ENCODE measurements around the gene PDCD6IP. TPM values are rescaled to one million over a fixed set of nuclear protein-coding genes. Genes with fewer than 3 reads are reported as not detected.

The PDCD6IP gene
- total RNA-seq, 4 donors from 2014 or later: 93.9 to 181 (median 127) TPM

DNA sequence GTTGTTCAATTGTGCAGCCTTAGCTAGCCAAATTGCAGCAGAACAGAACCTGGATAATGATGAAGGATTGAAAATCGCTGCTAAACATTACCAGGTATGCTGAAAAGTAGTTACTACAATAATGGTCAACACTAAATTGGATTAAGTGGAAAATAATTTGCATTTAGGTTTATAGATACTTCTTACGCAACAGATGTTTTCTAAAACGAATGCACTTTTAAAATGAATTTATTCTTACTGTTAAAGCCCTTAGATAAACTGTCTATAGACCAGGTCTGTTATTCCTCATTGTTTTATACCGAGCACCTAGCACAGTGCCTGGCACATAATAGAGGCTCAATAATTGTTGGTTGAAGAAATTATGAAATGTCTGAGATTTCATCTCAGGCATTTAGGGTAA lies 23.6 kb downstream of the PDCD6IP start:
- Histone ChIP-seq H3K36me3 (peaks cover 0 to 56% of the 10 kb centered on the region in 2 donors), H3K27ac (no peak overlapping the region), H3K4me1 (no peaks in the 10 kb centered on the region), H3K9me3 (no peaks in the 10 kb centered on the region), H3K4me3 (no peak overlapping the region), H3K27me3 (no peaks in the 10 kb centered on the region)
- in situ Hi-C loops (cut with MboI; ENCODE audit: low sequenced_read_pairs in 4 of 4) (no loop called here), intact Hi-C loops (cut with DNase I; ENCODE audit: low total_unique reads) (no loop called here)
- no peak for ATAC-seq
- TF ChIP-seq, protein P1, sequence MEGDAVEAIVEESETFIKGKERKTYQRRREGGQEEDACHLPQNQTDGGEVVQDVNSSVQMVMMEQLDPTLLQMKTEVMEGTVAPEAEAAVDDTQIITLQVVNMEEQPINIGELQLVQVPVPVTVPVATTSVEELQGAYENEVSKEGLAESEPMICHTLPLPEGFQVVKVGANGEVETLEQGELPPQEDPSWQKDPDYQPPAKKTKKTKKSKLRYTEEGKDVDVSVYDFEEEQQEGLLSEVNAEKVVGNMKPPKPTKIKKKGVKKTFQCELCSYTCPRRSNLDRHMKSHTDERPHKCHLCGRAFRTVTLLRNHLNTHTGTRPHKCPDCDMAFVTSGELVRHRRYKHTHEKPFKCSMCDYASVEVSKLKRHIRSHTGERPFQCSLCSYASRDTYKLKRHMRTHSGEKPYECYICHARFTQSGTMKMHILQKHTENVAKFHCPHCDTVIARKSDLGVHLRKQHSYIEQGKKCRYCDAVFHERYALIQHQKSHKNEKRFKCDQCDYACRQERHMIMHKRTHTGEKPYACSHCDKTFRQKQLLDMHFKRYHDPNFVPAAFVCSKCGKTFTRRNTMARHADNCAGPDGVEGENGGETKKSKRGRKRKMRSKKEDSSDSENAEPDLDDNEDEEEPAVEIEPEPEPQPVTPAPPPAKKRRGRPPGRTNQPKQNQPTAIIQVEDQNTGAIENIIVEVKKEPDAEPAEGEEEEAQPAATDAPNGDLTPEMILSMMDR (IDR thresholded peaks at IDR 0.05 in 4 of 5, conservative IDR thresholded peaks at IDR 0.05 in 1 of 5): no peak
- TF ChIP-seq POLR2A (IDR thresholded peaks at IDR 0.05): no peak
- DNase-seq: no peak

DNA sequence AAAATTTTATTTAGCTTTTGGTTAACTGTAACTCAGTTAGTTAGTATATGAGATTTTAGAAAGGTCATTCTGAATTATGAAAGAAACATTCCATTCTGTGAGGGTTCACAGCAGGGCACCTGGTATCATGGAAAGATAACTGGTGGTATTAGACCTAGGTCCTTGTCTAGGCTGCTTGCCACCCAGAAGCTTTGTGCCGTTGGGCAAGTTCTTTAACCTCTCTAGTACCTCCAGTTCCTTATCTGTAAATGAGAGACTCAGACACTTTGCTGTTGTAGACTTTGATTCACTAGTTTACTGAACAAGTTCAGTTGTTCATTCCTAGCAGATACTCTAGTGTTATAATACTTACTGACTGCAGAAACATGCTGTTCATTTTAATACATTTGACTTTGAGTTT lies 25.4 kb downstream of the PDCD6IP start:
- TF ChIP-seq, protein P1 (IDR thresholded peaks at IDR 0.05 in 4 of 5, conservative IDR thresholded peaks at IDR 0.05 in 1 of 5): no peak
- TF ChIP-seq POLR2A (IDR thresholded peaks at IDR 0.05): no peak
- intact Hi-C loops (cut with DNase I; ENCODE audit: low total_unique reads) (no loop called here), in situ Hi-C loops (cut with MboI; ENCODE audit: low sequenced_read_pairs in 4 of 4) (no loop called here)
- ATAC-seq (no peak), DNase-seq (no peak)
- Histone ChIP-seq H3K9me3 (no peaks in the 10 kb centered on the region), H3K27me3 (no peaks in the 10 kb centered on the region), H3K4me1 (no peaks in the 10 kb centered on the region), H3K4me3 (no peak overlapping the region), H3K36me3 (peaks cover 0 to 72% of the 10 kb centered on the region in 2 donors), H3K27ac (no peak overlapping the region)

DNA sequence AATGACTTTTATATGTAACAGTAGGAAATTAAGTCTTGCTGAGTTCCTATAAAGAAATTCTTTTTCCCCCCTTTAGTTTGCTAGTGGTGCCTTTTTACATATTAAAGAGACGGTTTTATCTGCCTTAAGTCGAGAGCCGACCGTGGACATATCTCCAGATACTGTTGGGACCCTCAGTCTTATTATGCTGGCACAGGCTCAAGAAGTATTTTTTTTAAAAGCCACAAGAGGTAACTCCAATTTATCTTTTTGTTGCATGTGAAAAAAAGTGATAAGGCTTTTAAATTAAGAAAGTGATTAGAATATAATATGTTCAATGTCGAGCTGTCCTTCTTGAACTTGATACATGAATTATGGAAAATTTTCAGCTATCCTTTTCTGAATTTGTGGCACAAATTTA lies 26.7 kb downstream of the PDCD6IP start:
- TF ChIP-seq, protein P1 (IDR thresholded peaks at IDR 0.05 in 4 of 5, conservative IDR thresholded peaks at IDR 0.05 in 1 of 5): no peak
- no peak for TF ChIP-seq POLR2A (IDR thresholded peaks at IDR 0.05)
- intact Hi-C loops (cut with DNase I; ENCODE audit: low total_unique reads): no loop called here
- in situ Hi-C loops (cut with MboI; ENCODE audit: low sequenced_read_pairs in 4 of 4): no loop called here

DNA sequence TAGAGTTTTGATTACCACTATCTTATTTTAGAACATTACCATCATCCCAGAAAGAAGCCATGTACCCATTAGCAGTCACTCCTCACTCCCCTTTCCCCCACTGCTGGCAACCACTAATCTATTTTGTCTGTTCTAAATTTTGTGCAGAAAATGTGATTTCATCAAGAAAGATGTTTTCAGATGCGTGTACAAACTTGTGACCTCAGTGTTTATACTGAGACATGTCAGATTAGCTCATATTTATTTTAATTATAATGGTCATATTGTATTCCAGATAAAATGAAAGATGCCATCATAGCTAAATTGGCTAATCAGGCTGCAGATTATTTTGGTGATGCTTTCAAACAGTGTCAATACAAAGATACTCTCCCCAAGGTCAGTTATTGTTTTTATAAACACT lies 27.8 kb downstream of the PDCD6IP start:
- in situ Hi-C loops (cut with MboI; ENCODE audit: low sequenced_read_pairs in 4 of 4): no loop called here
- Histone ChIP-seq H3K27ac (no peak overlapping the region), H3K27me3 (no peaks in the 10 kb centered on the region), H3K4me1 (no peaks in the 10 kb centered on the region), H3K4me3 (no peak overlapping the region), H3K9me3 (no peaks in the 10 kb centered on the region), H3K36me3 (peaks cover 0 to 82% of the 10 kb centered on the region in 2 donors)
- intact Hi-C loops (cut with DNase I; ENCODE audit: low total_unique reads): no loop called here
- no peak for TF ChIP-seq POLR2A (IDR thresholded peaks at IDR 0.05)
- DNase-seq (no peak), ATAC-seq (no peak)

More for the DNA sequence above, 26.7 kb downstream of the PDCD6IP start:
- Histone ChIP-seq H3K36me3 (peaks cover 0 to 83% of the 10 kb centered on the region in 2 donors), H3K9me3 (no peaks in the 10 kb centered on the region), H3K27me3 (no peaks in the 10 kb centered on the region), H3K27ac (no peak overlapping the region), H3K4me3 (no peak overlapping the region), H3K4me1 (no peaks in the 10 kb centered on the region)
- no peak for ATAC-seq
- no peak for DNase-seq

DNA sequence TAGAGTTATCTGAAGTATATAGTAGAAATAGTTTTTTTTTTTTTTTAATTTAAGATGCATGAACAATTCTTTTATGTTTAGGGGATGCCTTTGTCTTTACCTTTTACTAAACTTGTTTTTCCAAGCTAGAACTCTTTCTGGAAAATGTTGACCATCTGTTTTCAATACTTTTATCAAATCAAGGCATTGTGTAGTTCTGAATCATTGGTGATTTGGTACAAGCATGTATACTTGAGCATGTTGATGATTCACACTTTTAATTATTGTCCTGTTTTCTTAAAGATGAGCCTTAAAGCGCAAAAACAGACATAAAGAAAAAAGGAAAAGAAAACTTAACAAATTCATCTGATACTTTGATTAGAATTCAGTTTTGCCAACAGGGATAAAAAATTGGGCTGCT lies 28.3 kb downstream of the PDCD6IP start:
- Histone ChIP-seq H3K27ac (no peak overlapping the region), H3K36me3 (peaks cover 0 to 80% of the 10 kb centered on the region in 2 donors), H3K4me1 (no peaks in the 10 kb centered on the region), H3K9me3 (no peaks in the 10 kb centered on the region), H3K27me3 (no peaks in the 10 kb centered on the region), H3K4me3 (no peak overlapping the region)
- DNase-seq (no peak), ATAC-seq (no peak)
- intact Hi-C loops (cut with DNase I; ENCODE audit: low total_unique reads): no loop called here
- in situ Hi-C loops (cut with MboI; ENCODE audit: low sequenced_read_pairs in 4 of 4): no loop called here
- TF ChIP-seq POLR2A (IDR thresholded peaks at IDR 0.05): no peak
- TF ChIP-seq, protein P1 (IDR thresholded peaks at IDR 0.05 in 4 of 5, conservative IDR thresholded peaks at IDR 0.05 in 1 of 5): no peak

Measured in gastrocnemius medialis (tissue), 4 donors.